K562 (cell line): ENCODE data around the gene AMIGO1. TPM values are rescaled to one million over a fixed set of nuclear protein-coding genes. Genes with fewer than 3 reads are reported as not detected.
A peak's percentile ranks its signal among the peaks of the same experiment; 100 is the strongest.

Experiments used
- DLX4 ChIP-seq: fragments of 250-450 bp; sonication (Bioruptor Pico); IDR thresholded peaks from 2 replicates; pipeline ENCODE4 v1.6.1; 2021; ENCODE audit warnings: mild to moderate bottlenecking
- ETV6 ChIP-seq, 3 experiments: fragments of 150-350 bp in 1 of 3; sonication (generic) in 1 of 3; formaldehyde crosslinking in 1 of 3; IDR thresholded peaks; 2 replicates each; pipeline versions ENCODE4 v1.6.1 to v1.8.0; 2014 to 2022; ENCODE audit warnings: borderline replicate concordance in 2 of 3, low read depth in 2 of 3, antibody characterized with exemption in 1 of 3, low read length in 1 of 3, mild to moderate bottlenecking in 1 of 3, missing genetic modification reagents in 1 of 3
- KLF16 ChIP-seq: IDR thresholded peaks from 2 replicates; pipeline ENCODE4 v1.6.1; 2016; ENCODE audit warnings: antibody characterized with exemption
- NR2C2 ChIP-seq, 2 experiments: fragments of 200-800 bp in 1 of 2; sonication (Bioruptor generic) in 1 of 2; sonication (generic) in 1 of 2; formaldehyde crosslinking in 1 of 2; IDR thresholded peaks; 2 replicates each; pipeline versions ENCODE4 v1.6.1 to v1.8.0; 2016 to 2022; ENCODE audit warnings: mild to moderate bottlenecking in 1 of 2, missing compliant biosample characterization in 1 of 2, missing genetic modification characterization in 1 of 2, missing genetic modification reagents in 1 of 2
- NR4A1 ChIP-seq, 2 experiments: fragments of 250-450 bp in 1 of 2; fragments of 450-650 bp in 1 of 2; sonication (Bioruptor Pico) in 1 of 2; IDR thresholded peaks; 2 replicates each; pipeline versions ENCODE4 v1.4.0 to v1.6.1; 2016 to 2020; ENCODE audit warnings: mild to moderate bottlenecking in 2 of 2, missing compliant biosample characterization in 1 of 2, missing genetic modification characterization in 1 of 2, moderate library complexity in 1 of 2
- PHB2 ChIP-seq: fragments of 450-650 bp; IDR thresholded peaks from 2 replicates; pipeline ENCODE4 v1.6.1; 2017; ENCODE audit warnings: low read depth
- RFX5 ChIP-seq: IDR thresholded peaks from 2 replicates; pipeline ENCODE4 v1.6.1; 2011; ENCODE audit warnings: low read depth, mild to moderate bottlenecking, improper control_type of control experiment, low read length
- U2AF1 ChIP-seq: fragments of 200-400 bp; formaldehyde crosslinking; optimal IDR thresholded peaks from 2 replicates; pipeline ENCODE3; 2017; ENCODE audit warnings: mild to moderate bottlenecking, low read depth, low read length, moderate library complexity
- USF2 ChIP-seq: sonication (generic); formaldehyde crosslinking; IDR thresholded peaks from 2 replicates; pipeline ENCODE4 v1.5.0; 2020; ENCODE audit warnings: missing genetic modification reagents
- ZNF239 ChIP-seq: fragments of 250-450 bp; sonication (Bioruptor Pico); IDR thresholded peaks from 2 replicates; pipeline ENCODE4 v1.4.0; 2020; ENCODE audit warnings: mild to moderate bottlenecking
- ZNF75A ChIP-seq: fragments of 450-650 bp; formaldehyde crosslinking; IDR thresholded peaks from 2 replicates; pipeline ENCODE4 v1.4.0; 2020; ENCODE audit warnings: mild to moderate bottlenecking
- polyA plus RNA-seq, 8 experiments: library from polyadenylated mRNA; depleted of rRNA in 4 of 8; stranded (reverse) in 5 of 8; unstranded in 3 of 8; fragments of >200 nt; fragmentation: Nextera tagmentation in 2 of 8; fragmentation: Illumina TruSeq in 1 of 8; extraction: Ambion mirVana in 2 of 8; extraction: Trizol in 1 of 8; gene quantifications; 2 replicates each; pipeline versions ENCODE4 v1.2.1 to v1.2.3, GENCODE V29; 2011 to 2014; ENCODE audit warnings: inconsistent platforms in 1 of 8, missing spikeins in 1 of 8
- total RNA-seq, 7 experiments: library from RNA; depleted of rRNA in 6 of 7; stranded (reverse); fragments of >200 nt in 6 of 7; fragmentation: Illumina TruSeq in 2 of 7; extraction: Trizol in 2 of 7; gene quantifications; 2 replicates each; pipeline versions ENCODE4 v1.2.1 to v1.2.3, GENCODE V29; 2011 to 2021; ENCODE audit warnings: low replicate concordance in 1 of 7
- TF ChIP-seq, protein P1 (sequence below): fragments of 450-650 bp; IDR thresholded peaks from 2 replicates; pipeline ENCODE4 v1.7.1; 2018; ENCODE audit warnings: mild to moderate bottlenecking, low read depth; ENCODE audit not compliant: partially characterized antibody
- TF ChIP-seq, protein P2 (sequence below): fragments of 450-650 bp; IDR thresholded peaks from 2 replicates; pipeline ENCODE4 v1.6.1; 2016; ENCODE audit warnings: missing biosample characterization, missing genetic modification characterization
- TF ChIP-seq, protein P3 (sequence below): fragments of 250-450 bp; sonication (Bioruptor Pico); IDR thresholded peaks from 2 replicates; pipeline ENCODE4 v1.5.0; 2021; ENCODE audit warnings: mild to moderate bottlenecking, moderate library complexity

The AMIGO1 gene
- total and polyA plus RNA-seq, 9 of the 15 experiments (the other 6 are each of a cell fraction or from before 2014, with no cell fraction given) = 0.24 to 1.0 (median 0.54) TPM

- TF ChIP-seq, protein P1, sequence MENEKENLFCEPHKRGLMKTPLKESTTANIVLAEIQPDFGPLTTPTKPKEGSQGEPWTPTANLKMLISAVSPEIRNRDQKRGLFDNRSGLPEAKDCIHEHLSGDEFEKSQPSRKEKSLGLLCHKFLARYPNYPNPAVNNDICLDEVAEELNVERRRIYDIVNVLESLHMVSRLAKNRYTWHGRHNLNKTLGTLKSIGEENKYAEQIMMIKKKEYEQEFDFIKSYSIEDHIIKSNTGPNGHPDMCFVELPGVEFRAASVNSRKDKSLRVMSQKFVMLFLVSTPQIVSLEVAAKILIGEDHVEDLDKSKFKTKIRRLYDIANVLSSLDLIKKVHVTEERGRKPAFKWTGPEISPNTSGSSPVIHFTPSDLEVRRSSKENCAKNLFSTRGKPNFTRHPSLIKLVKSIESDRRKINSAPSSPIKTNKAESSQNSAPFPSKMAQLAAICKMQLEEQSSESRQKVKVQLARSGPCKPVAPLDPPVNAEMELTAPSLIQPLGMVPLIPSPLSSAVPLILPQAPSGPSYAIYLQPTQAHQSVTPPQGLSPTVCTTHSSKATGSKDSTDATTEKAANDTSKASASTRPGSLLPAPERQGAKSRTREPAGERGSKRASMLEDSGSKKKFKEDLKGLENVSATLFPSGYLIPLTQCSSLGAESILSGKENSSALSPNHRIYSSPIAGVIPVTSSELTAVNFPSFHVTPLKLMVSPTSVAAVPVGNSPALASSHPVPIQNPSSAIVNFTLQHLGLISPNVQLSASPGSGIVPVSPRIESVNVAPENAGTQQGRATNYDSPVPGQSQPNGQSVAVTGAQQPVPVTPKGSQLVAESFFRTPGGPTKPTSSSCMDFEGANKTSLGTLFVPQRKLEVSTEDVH = peak; percentile 82
- TF ChIP-seq PHB2 (peak; percentile 59; the same call in 1 of the 2 replicates), U2AF1 (no peak), NR4A1 (CRISPR knock-in tag; IDR thresholded peaks at IDR 0.05) (0 out of 2 replicates have a peak, but pooled peaks have one; percentile 36), NR4A1 (tag; IDR thresholded peaks at IDR 0.05) (no peak), KLF16 (no peak), USF2 (CRISPR knock-in tag) (peak; percentile 74), DLX4 (CRISPR knock-in tag) (no peak), ETV6 (IDR thresholded peaks at IDR 0.05; ENCODE audit: borderline replicate concordance in 1 of 2, low read depth in 2 of 2, low read length in 1 of 2) (no peak; a peak in 1 of 4 replicates), ETV6 (CRISPR knock-in tag; IDR thresholded peaks at IDR 0.05; ENCODE audit: borderline replicate concordance) (no peak), ZNF239 (CRISPR knock-in tag) (no peak), RFX5 (no peak), NR2C2 (CRISPR knock-in tag; IDR thresholded peaks at IDR 0.05) (no peak), NR2C2 (tag; IDR thresholded peaks at IDR 0.05) (peak; percentile 70; the same call in 1 of the 2 replicates), ZNF75A (CRISPR knock-in tag) (no peak)
- TF ChIP-seq, protein P2, sequence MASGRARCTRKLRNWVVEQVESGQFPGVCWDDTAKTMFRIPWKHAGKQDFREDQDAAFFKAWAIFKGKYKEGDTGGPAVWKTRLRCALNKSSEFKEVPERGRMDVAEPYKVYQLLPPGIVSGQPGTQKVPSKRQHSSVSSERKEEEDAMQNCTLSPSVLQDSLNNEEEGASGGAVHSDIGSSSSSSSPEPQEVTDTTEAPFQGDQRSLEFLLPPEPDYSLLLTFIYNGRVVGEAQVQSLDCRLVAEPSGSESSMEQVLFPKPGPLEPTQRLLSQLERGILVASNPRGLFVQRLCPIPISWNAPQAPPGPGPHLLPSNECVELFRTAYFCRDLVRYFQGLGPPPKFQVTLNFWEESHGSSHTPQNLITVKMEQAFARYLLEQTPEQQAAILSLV (tag) = no peak
- TF ChIP-seq, protein P3, sequence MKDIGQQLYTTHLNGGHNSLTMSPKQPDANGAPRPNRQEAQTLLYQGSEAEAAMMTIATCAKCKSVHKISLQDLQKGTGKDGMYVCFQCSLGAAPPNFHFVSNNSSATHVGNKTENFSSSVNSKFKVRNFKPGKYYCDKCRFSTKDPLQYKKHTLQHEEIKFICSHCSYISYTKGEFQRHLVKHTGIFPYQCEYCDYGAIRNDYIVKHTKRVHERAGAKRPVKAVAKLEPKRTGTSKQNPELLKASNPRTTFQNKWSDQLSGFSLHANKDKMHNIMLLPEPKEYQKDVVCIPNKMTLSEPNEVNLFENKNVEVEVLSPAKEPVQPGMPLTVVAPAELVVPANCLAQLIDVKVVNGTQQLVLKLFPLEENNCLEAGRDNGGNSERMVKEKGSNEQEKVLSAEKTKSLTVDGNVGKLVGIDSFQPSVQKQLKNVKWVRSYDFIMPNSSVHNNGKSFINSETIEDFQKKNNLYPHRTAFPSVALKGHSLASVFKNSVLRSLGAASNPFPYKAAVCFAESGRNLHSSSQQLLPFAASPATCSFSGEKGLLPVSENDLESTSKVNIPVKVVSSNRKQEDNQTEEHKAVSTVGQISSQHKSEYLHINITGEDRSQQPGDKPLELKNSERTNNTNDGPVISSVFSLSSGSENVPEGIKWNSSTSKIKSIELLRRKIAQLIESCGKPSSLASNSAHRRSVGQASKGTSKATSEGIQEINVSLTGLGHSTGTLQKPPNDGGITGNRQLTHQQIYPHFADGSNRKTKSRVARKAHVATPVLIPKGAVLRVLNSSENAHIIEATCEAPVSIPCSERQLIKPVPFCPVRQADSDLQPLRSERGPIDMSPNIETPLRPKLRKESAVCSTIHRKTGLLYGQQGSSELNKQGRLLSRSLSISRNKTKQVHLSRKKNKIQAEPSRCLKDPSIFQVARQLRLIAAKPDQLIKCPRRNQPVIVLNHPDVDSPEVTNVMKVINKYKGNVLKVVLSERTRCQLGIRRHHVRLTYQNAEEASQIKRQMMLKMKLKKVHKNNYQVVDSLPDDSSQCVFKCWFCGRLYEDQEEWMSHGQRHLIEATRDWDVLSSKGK (CRISPR knock-in tag) = no peak
Observed at GRCh38 chr1:109548321-109549267, 39.1 kb upstream of the AMIGO1 start, which contains the start of gene GNAI3 (continued).
